NT2/D1 (cell line): ENCODE results near the gene NUP43.
"Not testable (repeated sequence)": the region's sequence is repeated elsewhere in the genome, so short reads cannot be mapped to it uniquely, and the experiment has no call there.

Source experiments
- YY1 ChIP-seq: IDR thresholded peaks from 2 replicates; pipeline ENCODE4 v1.6.1; 2011; ENCODE audit not compliant: insufficient read length, insufficient read depth
- ZNF274 ChIP-seq: IDR thresholded peaks from 2 replicates; pipeline ENCODE4 v1.6.1; 2011; ENCODE audit warnings: mild to moderate bottlenecking, low read depth, low read length

DNA sequence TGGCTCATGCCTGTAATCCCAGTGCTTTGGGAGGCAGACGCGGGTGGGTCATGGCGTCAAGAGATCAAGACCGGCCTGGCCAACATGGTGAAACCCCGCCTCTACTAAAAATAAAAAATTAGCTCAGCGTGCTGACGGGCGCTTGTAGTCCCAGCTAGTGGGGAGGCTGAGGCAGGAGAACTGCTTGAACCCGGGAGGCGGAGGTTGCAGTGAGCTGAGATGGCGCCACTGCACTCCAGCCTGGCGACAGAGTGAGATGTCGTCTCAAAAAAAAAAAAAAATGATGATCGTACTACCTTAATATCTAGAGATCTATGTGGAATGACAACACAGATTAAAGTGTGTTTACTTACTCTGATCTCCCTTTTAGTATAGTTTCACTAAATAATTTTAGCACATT, 64.5 kb downstream of the NUP43 start:
- TF ChIP-seq ZNF274, YY1: not testable (repeated sequence)
